Body of pancreas (tissue), 4 donors: ENCODE results near the gene RAB3GAP1. TPM values are rescaled to one million over a fixed set of nuclear protein-coding genes. Genes with fewer than 3 reads are reported as not detected.
"Not testable (repeated sequence)": the region's sequence is repeated elsewhere in the genome, so short reads cannot be mapped to it uniquely, and the experiment has no call there.

Experiments
- ATAC-seq: fragments of 150-250 bp; one replicate; pipeline ENCODE4 v1.9.1; 2016
- DNase-seq, 4 donors: peaks; one replicate each; pipeline ENCODE4 v3.0.0-alpha.2; 2019
- H3K27ac ChIP-seq, 4 donors: fragments of 200-600 bp; sonication (generic); 1 replicate in 3 of 4; 2 replicates in 1 of 4; pipeline versions ENCODE4 v1.5.1 to v1.6.1; 2016 to 2019; ENCODE audit warnings: mild to moderate bottlenecking in 1 of 4, mixed read lengths in 1 of 4, moderate library complexity in 1 of 4
- H3K27me3 ChIP-seq, 2 donors: fragments of 200-600 bp; sonication (generic); one replicate each; pipeline ENCODE4 v1.6.0; 2016; ENCODE audit warnings: mild to moderate bottlenecking in 1 of 2
- H3K36me3 ChIP-seq, 2 donors: fragments of 200-600 bp; sonication (generic); replicated peaks in 1 of 2; 2 replicates each; pipeline ENCODE4 v1.5.1; 2016; ENCODE audit warnings: low read depth in 2 of 2; ENCODE audit not compliant: insufficient read depth in 1 of 2
- H3K4me1 ChIP-seq: fragments of 200-600 bp; sonication (generic); one replicate; pipeline ENCODE4 v1.6.0; 2016
- H3K4me3 ChIP-seq, 2 donors: fragments of 200-600 bp; sonication (generic); 1 replicate in 1 of 2; 2 replicates in 1 of 2; pipeline ENCODE4 v1.5.1; 2016 to 2019
- H3K9me3 ChIP-seq, 3 donors: fragments of 200-600 bp; sonication (generic); 1 replicate in 2 of 3; 2 replicates in 1 of 3; pipeline ENCODE4 v1.5.1; 2016
- POLR2A ChIP-seq, 3 donors: fragments of 450-650 bp; IDR thresholded peaks; one replicate each; pipeline ENCODE4 v1.6.1; 2016; ENCODE audit warnings: antibody characterized with exemption in 3 of 3, mild to moderate bottlenecking in 2 of 3
- WGBS, 2 donors: methylation state at CpG; one replicate each; pipeline ENCODE4 v1.1.5; 2017; 5-methylcytosine and 5-hydroxymethylcytosine counted together
- intact Hi-C: fragments of 100-400 bp; cut with DNase I; formaldehyde crosslinking; loops from one replicate; pipeline ENCODE4 v1.15.1; 2023
- total RNA-seq, 2 donors: library from RNA; depleted of rRNA; stranded (reverse); fragments of >200 nt; gene quantifications; one replicate each; pipeline ENCODE4 v1.1.0, GENCODE V29; 2016
- TF ChIP-seq, protein P1 (sequence below), 7 experiments: fragments of 450-650 bp in 4 of 7; fragments of 200-600 bp in 3 of 7; sonication (generic) in 3 of 7; IDR thresholded peaks; one replicate each; pipeline ENCODE4 v1.5.1; 2016 to 2019; ENCODE audit warnings: antibody characterized with exemption in 7 of 7

The RAB3GAP1 gene
- total RNA-seq, 2 donors from 2014 or later = 29.3 to 39.2 TPM

DNA sequence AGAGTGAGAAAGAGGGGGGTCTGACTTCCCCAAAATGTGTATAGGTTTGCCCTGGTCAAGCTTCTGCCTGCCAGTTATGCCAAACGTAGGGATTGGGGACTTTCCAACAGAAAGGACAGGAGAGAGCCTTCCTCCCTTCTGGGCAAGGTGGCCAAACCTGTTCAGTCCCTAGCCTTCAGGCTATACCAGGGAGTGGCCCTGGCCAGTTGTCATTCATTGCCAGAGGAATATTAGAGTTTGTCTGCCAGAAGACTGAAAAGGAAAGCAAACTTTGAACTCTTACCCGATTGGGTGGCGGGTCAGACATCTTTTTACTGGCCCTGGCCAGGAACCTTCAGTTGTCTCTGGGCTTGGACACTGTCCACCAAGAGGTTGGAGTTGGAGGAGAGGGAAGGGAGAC, 22.1 kb downstream of the RAB3GAP1 start:
- ATAC-seq (peak; percentile 48), DNase-seq (peak; percentile 20 to 30 (median 26))
- Histone ChIP-seq H3K36me3 (no peaks in the 10 kb centered on the region), H3K27ac (peak overlapping the region in 1 of 4 donors; percentile 51), H3K9me3 (peaks cover 0 to 3% (median 0%) of the 10 kb centered on the region in 3 donors), H3K27me3 (no peaks in the 10 kb centered on the region), H3K4me3 (no peak overlapping the region), H3K4me1 (peaks cover 13% of the 10 kb centered on the region)
- TF ChIP-seq POLR2A (IDR thresholded peaks at IDR 0.05) = no peak
- TF ChIP-seq, protein P1, sequence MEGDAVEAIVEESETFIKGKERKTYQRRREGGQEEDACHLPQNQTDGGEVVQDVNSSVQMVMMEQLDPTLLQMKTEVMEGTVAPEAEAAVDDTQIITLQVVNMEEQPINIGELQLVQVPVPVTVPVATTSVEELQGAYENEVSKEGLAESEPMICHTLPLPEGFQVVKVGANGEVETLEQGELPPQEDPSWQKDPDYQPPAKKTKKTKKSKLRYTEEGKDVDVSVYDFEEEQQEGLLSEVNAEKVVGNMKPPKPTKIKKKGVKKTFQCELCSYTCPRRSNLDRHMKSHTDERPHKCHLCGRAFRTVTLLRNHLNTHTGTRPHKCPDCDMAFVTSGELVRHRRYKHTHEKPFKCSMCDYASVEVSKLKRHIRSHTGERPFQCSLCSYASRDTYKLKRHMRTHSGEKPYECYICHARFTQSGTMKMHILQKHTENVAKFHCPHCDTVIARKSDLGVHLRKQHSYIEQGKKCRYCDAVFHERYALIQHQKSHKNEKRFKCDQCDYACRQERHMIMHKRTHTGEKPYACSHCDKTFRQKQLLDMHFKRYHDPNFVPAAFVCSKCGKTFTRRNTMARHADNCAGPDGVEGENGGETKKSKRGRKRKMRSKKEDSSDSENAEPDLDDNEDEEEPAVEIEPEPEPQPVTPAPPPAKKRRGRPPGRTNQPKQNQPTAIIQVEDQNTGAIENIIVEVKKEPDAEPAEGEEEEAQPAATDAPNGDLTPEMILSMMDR (IDR thresholded peaks at IDR 0.05) = no peak
- 34 to 44% methylated on average over 3 of the region's 3 CpGs for WGBS, 2 donors
- intact Hi-C loops = no loop called here

DNA sequence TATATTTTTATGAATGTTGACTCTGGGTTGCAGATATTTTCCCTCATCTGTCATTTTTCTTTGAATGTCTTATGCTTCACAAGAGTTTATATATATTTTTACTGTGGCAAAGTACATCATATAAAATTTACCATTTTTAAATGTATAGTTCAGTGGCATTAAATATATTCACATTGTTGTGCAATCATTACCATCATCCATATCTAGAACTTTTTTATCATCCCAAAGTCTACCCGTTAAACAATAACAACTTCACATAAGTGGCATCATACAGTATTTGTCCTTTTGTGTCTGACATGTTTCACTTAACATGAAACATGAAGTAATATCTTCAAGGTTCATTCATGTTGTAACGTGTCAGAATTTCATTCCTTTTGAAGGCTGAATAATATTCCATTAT, 24.5 kb downstream of the RAB3GAP1 start:
- no peak for TF ChIP-seq POLR2A (IDR thresholded peaks at IDR 0.05)
- TF ChIP-seq, protein P1 (IDR thresholded peaks at IDR 0.05) = no peak
- intact Hi-C loops = no loop called here
- no peak for DNase-seq
- no peaks in the 10 kb centered on the region for H3K36me3 ChIP-seq
- no peak for ATAC-seq
- 94 to 95% methylated on average over 2 of the region's 2 CpGs for WGBS, 2 donors
- peaks cover 13% of the 10 kb centered on the region for H3K4me1 ChIP-seq
- H3K9me3 ChIP-seq = peaks cover 0 to 3% (median 0%) of the 10 kb centered on the region in 3 donors
- no peaks in the 10 kb centered on the region for H3K27me3 ChIP-seq
- H3K27ac ChIP-seq = no peak overlapping the region
- no peak overlapping the region for H3K4me3 ChIP-seq

DNA sequence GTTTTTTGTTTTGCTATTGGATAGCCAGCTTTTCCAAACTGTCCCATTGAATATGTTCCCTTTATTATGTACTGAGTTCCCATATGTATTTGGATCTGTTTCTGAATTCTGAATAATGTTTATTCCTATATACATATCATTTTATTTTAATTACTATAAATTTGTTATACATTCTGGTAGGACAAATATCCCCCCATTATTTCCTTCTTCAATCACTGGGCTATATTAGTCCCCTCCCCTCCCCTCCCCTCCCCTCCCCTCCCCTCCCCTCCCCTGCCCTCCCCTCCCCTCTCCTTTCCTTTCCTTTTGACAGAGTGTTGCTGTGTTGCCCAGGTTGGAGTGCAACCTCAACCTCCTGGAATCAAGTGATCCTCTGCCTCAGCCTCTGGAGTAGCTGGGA, 26.3 kb downstream of the RAB3GAP1 start:
- Histone ChIP-seq H3K27me3 (no peaks in the 10 kb centered on the region), H3K4me1 (peaks cover 11% of the 10 kb centered on the region), H3K9me3 (no peaks in the 10 kb centered on the region), H3K4me3 (no peak overlapping the region), H3K36me3 (no peaks in the 10 kb centered on the region), H3K27ac (no peak overlapping the region)
- DNase-seq = no peak
- intact Hi-C loops = no loop called here
- ATAC-seq = no peak
- TF ChIP-seq, protein P1 (IDR thresholded peaks at IDR 0.05) = no peak
- no peak for TF ChIP-seq POLR2A (IDR thresholded peaks at IDR 0.05)

DNA sequence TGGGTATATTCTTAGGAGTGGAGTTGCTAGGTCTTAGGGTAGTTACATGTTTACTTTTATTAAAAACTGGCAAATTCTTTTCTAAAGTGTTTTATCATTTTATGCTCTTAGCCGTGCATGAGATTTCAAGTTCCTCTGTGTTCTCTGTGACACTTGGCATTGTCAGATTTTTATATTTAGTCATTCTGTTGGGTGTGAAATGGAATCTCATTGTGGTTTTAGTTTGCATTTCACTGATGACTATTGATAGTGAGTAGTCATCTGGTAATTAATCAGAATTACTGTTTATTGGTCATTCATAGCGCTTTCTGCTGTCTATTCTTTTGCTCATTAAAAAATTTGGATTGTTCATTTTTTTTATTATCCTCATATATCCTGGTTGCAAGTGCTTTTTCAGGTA, 34.1 kb downstream of the RAB3GAP1 start:
- no peak for TF ChIP-seq POLR2A (IDR thresholded peaks at IDR 0.05)
- intact Hi-C loops = no loop called here
- Histone ChIP-seq H3K4me1 (peaks cover 2% of the 10 kb centered on the region), H3K27me3 (no peaks in the 10 kb centered on the region), H3K27ac (no peak overlapping the region), H3K4me3 (no peak overlapping the region), H3K9me3 (no peaks in the 10 kb centered on the region), H3K36me3 (peaks cover 0 to 2% of the 10 kb centered on the region in 2 donors)
- ATAC-seq = no peak
- no peak for DNase-seq
- WGBS, 2 donors = 95 to 98% methylated on average over 2 of the region's 2 CpGs

DNA sequence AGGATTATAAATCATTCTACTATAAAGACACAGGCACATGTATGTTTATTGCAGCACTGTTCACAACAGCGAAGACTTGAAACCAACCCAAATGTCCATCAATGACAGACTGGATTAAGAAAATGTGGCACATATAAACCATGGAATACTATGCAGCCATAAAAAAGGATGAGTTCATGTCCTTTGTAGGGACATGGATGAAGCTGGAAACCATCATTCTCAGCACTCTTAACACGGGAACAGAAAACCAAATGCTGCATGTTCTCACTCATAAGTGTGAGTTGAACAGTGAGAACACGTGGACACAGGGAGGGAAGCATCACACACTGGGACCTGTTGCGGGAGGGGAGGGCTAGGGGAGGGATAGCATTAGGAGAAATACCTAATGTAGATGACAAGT, 37.5 kb downstream of the RAB3GAP1 start:
- H3K36me3 ChIP-seq, intact Hi-C loops, H3K27ac ChIP-seq, H3K27me3 ChIP-seq, H3K9me3 ChIP-seq, H3K4me3 ChIP-seq, ATAC-seq, DNase-seq: not testable (repeated sequence)
- peaks cover 14% of the 10 kb centered on the region for H3K4me1 ChIP-seq
- 96% methylated on average over 4 of the region's 4 CpGs for WGBS, 2 donors

DNA sequence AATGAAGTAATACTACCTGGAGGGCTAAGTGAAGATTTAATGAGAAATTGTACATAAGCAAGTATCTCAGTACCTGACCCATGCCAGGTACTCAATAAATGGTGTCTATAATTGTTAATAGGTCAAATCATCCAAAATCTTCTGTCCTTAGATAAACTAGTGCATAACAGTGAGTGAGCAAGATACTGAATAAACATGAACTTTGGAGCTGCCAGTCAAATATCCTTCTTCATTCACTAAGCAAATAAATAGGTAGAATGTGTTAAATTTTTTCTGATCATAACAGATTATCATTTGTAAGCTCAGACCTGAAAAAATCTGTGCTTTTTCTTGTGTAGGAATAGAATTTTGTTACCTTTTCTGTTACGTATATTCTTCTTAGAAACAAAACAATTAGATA, 39.6 kb downstream of the RAB3GAP1 start:
- 83 to 89% methylated on average over 1 of the region's 1 CpG for WGBS, 2 donors
- TF ChIP-seq, protein P1 (IDR thresholded peaks at IDR 0.05) = no peak
- no peak for TF ChIP-seq POLR2A (IDR thresholded peaks at IDR 0.05)
- DNase-seq (no peak), ATAC-seq (no peak)
- no peak overlapping the region for H3K4me3 ChIP-seq
- H3K27me3 ChIP-seq = no peaks in the 10 kb centered on the region
- H3K9me3 ChIP-seq = no peaks in the 10 kb centered on the region
- peaks cover 14% of the 10 kb centered on the region for H3K4me1 ChIP-seq
- no peak overlapping the region for H3K27ac ChIP-seq
- intact Hi-C loops = no loop called here
- peaks cover 0 to 10% of the 10 kb centered on the region in 2 donors for H3K36me3 ChIP-seq
